ENCODE data around the gene AP5M1. TPM values are rescaled to one million over a fixed set of nuclear protein-coding genes. Genes with fewer than 3 reads are reported as not detected.

The AP5M1 gene
- total and polyA plus RNA-seq, 2 of the 13 experiments (the other 11 are each of a cell fraction or from before 2014, with no cell fraction given) = 14.8 to 35.0 TPM

GRCh38 chr14:57323721-57324120, 55.0 kb downstream of the AP5M1 start:
- no TSS peak for BruUV-seq (replicated peaks)

DNA sequence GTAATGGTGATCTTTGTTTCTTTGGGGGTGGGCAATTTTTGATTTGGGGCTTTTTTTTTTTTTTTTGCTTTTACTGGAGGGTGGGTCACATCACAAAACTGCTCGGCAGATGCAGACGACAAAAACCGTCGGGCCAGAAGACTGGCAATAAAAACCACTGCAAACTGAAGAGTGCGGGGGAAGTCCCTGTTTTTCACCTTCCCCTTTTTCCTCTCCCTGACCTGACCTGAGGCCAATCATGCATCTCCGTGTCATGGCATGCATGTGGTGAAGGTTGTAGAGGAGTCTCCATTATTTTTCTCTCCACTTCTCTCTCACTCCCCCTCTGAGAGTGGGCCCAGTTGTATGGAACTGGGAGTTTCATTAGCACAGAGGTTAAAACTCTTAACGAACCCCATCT, 57.5 kb downstream of the AP5M1 start:
- Histone ChIP-seq H3K4me2 (ENCODE audit: low read depth, low read length) (no peak overlapping the region), H3K36me3 (replicated peaks in 1 of 2; ENCODE audit: control insufficient read depth in 1 of 2, insufficient read depth in 2 of 2, low read length in 2 of 2) (no peaks in the 10 kb centered on the region), H3K9me3 (ENCODE audit: low read length) (no peaks in the 10 kb centered on the region), H2AFZ (ENCODE audit: low read length) (no peak overlapping the region), H4K20me1 (ENCODE audit: insufficient read depth, low read length) (no peaks in the 10 kb centered on the region), H3K9ac (ENCODE audit: insufficient read depth, low read depth, low read length) (no peak overlapping the region), H3K4me1 (ENCODE audit: insufficient read depth, low read length) (no peaks in the 10 kb centered on the region), H3K79me2 (ENCODE audit: insufficient read depth, low read length) (no peaks in the 10 kb centered on the region), H3K4me3 (replicated peaks in 1 of 3; ENCODE audit: insufficient read depth in 1 of 3, low read depth in 2 of 3, low read length in 3 of 3) (no peak overlapping the region), H3K27ac (ENCODE audit: extremely low read length, insufficient read depth, low read length) (no peak overlapping the region), H3K27me3 (ENCODE audit: control insufficient read depth in 1 of 2, insufficient read depth in 2 of 2, low read length in 2 of 2) (no peaks in the 10 kb centered on the region)
- in situ Hi-C loops (cut with HindIII; ENCODE audit: extremely low pct_ligation_motif_present, low pct_unique_long_range_greater_than_20kb) = no loop called here
- FAIRE-seq (no peak), DNase-seq (ENCODE audit: low spot score) (no peak), ATAC-seq (no peak)
- CTCF ChIA-PET (ENCODE audit: low intra/inter-chr PET ratio, low total read pairs) = no interaction called here
- 50% methylated on average over 7 of the region's 7 CpGs for WGBS (ENCODE audit: low lambda C conversion rate)
- POLR2A ChIA-PET = no interaction called here
- TF ChIP-seq KLF15 (CRISPR knock-in tag; IDR thresholded peaks at IDR 0.05; ENCODE audit: borderline replicate concordance) (no peak), MIER2 (CRISPR knock-in tag; IDR thresholded peaks at IDR 0.05) (no peak), MTA3 (CRISPR knock-in tag; IDR thresholded peaks at IDR 0.05) (no peak), ZMYM4 (CRISPR knock-in tag; IDR thresholded peaks at IDR 0.05) (no peak), ZNF530 (CRISPR knock-in tag; IDR thresholded peaks at IDR 0.05; ENCODE audit: low read depth) (no peak), ZNF207 (IDR thresholded peaks at IDR 0.05; ENCODE audit: borderline replicate concordance) (no peak)
- BruUV-seq (replicated peaks) = no TSS peak
- intact Hi-C loops (cut with micrococcal nuclease; ENCODE audit: unreplicated experiment) = no loop called here

More at GRCh38 chr14:57323721-57324120, 55.0 kb downstream of the AP5M1 start:
- no peaks in the 10 kb centered on the region for H4K20me1 ChIP-seq (ENCODE audit: insufficient read depth, low read length)
- ATAC-seq = no peak
- H3K9me3 ChIP-seq (ENCODE audit: low read length) = no peaks in the 10 kb centered on the region
- H3K27me3 ChIP-seq (ENCODE audit: control insufficient read depth in 1 of 2, insufficient read depth in 2 of 2, low read length in 2 of 2) = peaks cover 3 to 13% of the 10 kb centered on the region in 2 experiments; a peak in 2 of 5 replicates
- POLR2A ChIA-PET = no interaction called here
- intact Hi-C loops (cut with micrococcal nuclease; ENCODE audit: unreplicated experiment) = no loop called here
- no peak overlapping the region for H3K9ac ChIP-seq (ENCODE audit: insufficient read depth, low read depth, low read length)
- no peak overlapping the region for H3K4me2 ChIP-seq (ENCODE audit: low read depth, low read length)
- DNase-seq (ENCODE audit: low spot score) = no peak
- in situ Hi-C loops (cut with HindIII; ENCODE audit: extremely low pct_ligation_motif_present, low pct_unique_long_range_greater_than_20kb) = no loop called here
- TF ChIP-seq TFE3 (CRISPR knock-in tag; IDR thresholded peaks at IDR 0.05) (no peak), MIER3 (CRISPR knock-in tag; IDR thresholded peaks at IDR 0.05; ENCODE audit: borderline replicate concordance) (no peak), GATAD1 (CRISPR knock-in tag; IDR thresholded peaks at IDR 0.05) (no peak)
- H3K27ac ChIP-seq (ENCODE audit: extremely low read length, insufficient read depth, low read length) = no peak overlapping the region
- no peaks in the 10 kb centered on the region for H3K79me2 ChIP-seq (ENCODE audit: insufficient read depth, low read length)
- H3K4me1 ChIP-seq (ENCODE audit: insufficient read depth, low read length) = no peaks in the 10 kb centered on the region
- no peak overlapping the region for H2AFZ ChIP-seq (ENCODE audit: low read length)
- no peak for FAIRE-seq
- WGBS (ENCODE audit: low lambda C conversion rate) = 71% methylated on average over 3 of the region's 3 CpGs
- no peaks in the 10 kb centered on the region for H3K36me3 ChIP-seq (replicated peaks in 1 of 2; ENCODE audit: control insufficient read depth in 1 of 2, insufficient read depth in 2 of 2, low read length in 2 of 2)
- H3K4me3 ChIP-seq (replicated peaks in 1 of 3; ENCODE audit: insufficient read depth in 1 of 3, low read depth in 2 of 3, low read length in 3 of 3) = no peak overlapping the region
- CTCF ChIA-PET (ENCODE audit: low intra/inter-chr PET ratio, low total read pairs) = no interaction called here
